B cell (primary cell): ENCODE data around the gene HHATL. TPM values are rescaled to one million over a fixed set of nuclear protein-coding genes. Genes with fewer than 3 reads are reported as not detected.

Source experiments
- ATAC-seq: fragments of 200-7000 bp; cut with Tn5 transposase; one replicate; pipeline ENCODE4 v1.10.0; 2021; ENCODE audit warnings: low read depth, mild to moderate bottlenecking, moderate number of reproducible peaks, moderate library complexity
- CTCF ChIA-PET: fragments of 350-600 bp; sonication (Branson Sonifier 250); formaldehyde crosslinking; loops from one replicate; lab custom pipeline; 2021; ENCODE audit warnings: antibody characterized with exemption, inconsistent platforms; lab: Charles Lee
- POLR2A ChIA-PET: fragments of 350-600 bp; sonication (Branson Sonifier 250); formaldehyde crosslinking; loops from one replicate; lab custom pipeline; 2021; ENCODE audit warnings: antibody characterized with exemption; lab: Charles Lee
- DNase-seq: peaks from one replicate; pipeline ENCODE4 v3.0.0; 2013
- H2AFZ ChIP-seq: 2 replicates; pipeline ENCODE4 v1.6.1; 2012; ENCODE audit warnings: mild to moderate bottlenecking, low read depth, low read length; ENCODE audit not compliant: insufficient read depth, poor library complexity, severe bottlenecking
- H3K27ac ChIP-seq, 2 donors: 1 replicate in 1 of 2; 2 replicates in 1 of 2; pipeline ENCODE4 v1.5.1; 2012 to 2013; ENCODE audit warnings: low read length in 2 of 2, mild to moderate bottlenecking in 2 of 2, moderate library complexity in 1 of 2
- H3K27me3 ChIP-seq, 4 experiments: fragments of 200-600 bp in 1 of 4; sonication (generic) in 1 of 4; replicated peaks in 1 of 4; 1 replicate in 2 of 4; 2 replicates in 2 of 4; pipeline versions ENCODE4 v1.6.1 to v1.7.0; 2013 to 2016; ENCODE audit warnings: low read length in 3 of 4, mild to moderate bottlenecking in 2 of 4, mixed read lengths in 1 of 4, moderate library complexity in 1 of 4; ENCODE audit not compliant: insufficient read depth in 4 of 4, control insufficient read depth in 3 of 4; ENCODE audit errors: control extremely low read depth in 1 of 4
- H3K36me3 ChIP-seq, 2 experiments: replicated peaks in 1 of 2; 1 replicate in 1 of 2; 2 replicates in 1 of 2; pipeline versions ENCODE4 v1.6.1 to v1.7.1; 2013; ENCODE audit warnings: low read length in 1 of 2; ENCODE audit not compliant: insufficient read depth in 2 of 2, control insufficient read depth in 1 of 2; ENCODE audit errors: control extremely low read depth in 1 of 2, extremely low read depth in 1 of 2
- H3K4me1 ChIP-seq, 2 donors: fragments of 200-600 bp in 1 of 2; sonication (generic) in 1 of 2; 1 replicate in 1 of 2; 2 replicates in 1 of 2; pipeline versions ENCODE4 v1.5.1 to v1.6.1; 2013 to 2017; ENCODE audit warnings: low read length in 2 of 2; ENCODE audit not compliant: control insufficient read depth in 2 of 2, insufficient read depth in 2 of 2
- H3K4me2 ChIP-seq: replicated peaks from 2 replicates; pipeline ENCODE3; 2012; ENCODE audit warnings: mild to moderate bottlenecking, low read depth, low read length; ENCODE audit not compliant: poor library complexity, severe bottlenecking
- H3K4me3 ChIP-seq, 5 experiments: fragments of 200-600 bp in 1 of 5; sonication (generic) in 1 of 5; 1 replicate in 3 of 5; 2 replicates in 2 of 5; pipeline versions ENCODE4 v1.5.1 to v1.7.0; 2011 to 2016; ENCODE audit warnings: low read length in 4 of 5, mild to moderate bottlenecking in 4 of 5, low read depth in 2 of 5, control low read depth in 1 of 5, moderate library complexity in 1 of 5; ENCODE audit not compliant: insufficient read depth in 1 of 5; ENCODE audit errors: control extremely low read depth in 1 of 5, extremely low read depth in 1 of 5
- H3K79me2 ChIP-seq: fragments of 200-600 bp; sonication (generic); one replicate; pipeline ENCODE4 v1.6.0; 2016; ENCODE audit warnings: low read length; ENCODE audit not compliant: control insufficient read depth, insufficient read depth
- H3K9ac ChIP-seq: fragments of 200-600 bp; sonication (generic); 2 replicates; pipeline ENCODE4 v1.6.1; 2017; ENCODE audit warnings: mild to moderate bottlenecking, low read length, moderate library complexity
- H3K9me3 ChIP-seq, 3 donors: one replicate each; pipeline versions ENCODE4 v1.6.1 to v1.7.1; 2013; ENCODE audit warnings: low read length in 2 of 3; ENCODE audit not compliant: control insufficient read depth in 2 of 3, insufficient read depth in 1 of 3; ENCODE audit errors: control extremely low read depth in 1 of 3
- H4K20me1 ChIP-seq: 2 replicates; pipeline ENCODE4 v1.6.0; 2012; ENCODE audit warnings: mild to moderate bottlenecking, low read length; ENCODE audit not compliant: insufficient read depth, control insufficient read depth, poor library complexity, severe bottlenecking
- H3K27ac Mint-ChIP-seq: one replicate; pipeline ENCODE4 v1.8.0; 2021; ENCODE audit warnings: mixed read lengths
- H3K27me3 Mint-ChIP-seq: one replicate; pipeline ENCODE4 v1.8.0; 2021; ENCODE audit warnings: mixed read lengths
- H3K4me1 Mint-ChIP-seq: one replicate; pipeline ENCODE4 v1.8.0; 2021; ENCODE audit warnings: mixed read lengths
- H3K4me3 Mint-ChIP-seq: one replicate; pipeline ENCODE4 v1.8.0; 2021; ENCODE audit warnings: mixed read lengths
- H3K9me3 Mint-ChIP-seq: one replicate; pipeline ENCODE4 v1.8.0; 2022; ENCODE audit warnings: mixed read lengths; ENCODE audit not compliant: insufficient read depth
- CTCF ChIP-seq: fragments of 200-600 bp; IDR thresholded peaks from one replicate; pipeline ENCODE4 v1.8.0; 2022; ENCODE audit warnings: antibody characterized with exemption, mild to moderate bottlenecking
- EZH2 ChIP-seq: IDR thresholded peaks from 2 replicates; pipeline ENCODE4 v1.6.1; 2012; ENCODE audit warnings: borderline replicate concordance, low read depth, mild to moderate bottlenecking, moderate library complexity, low read length; ENCODE audit not compliant: insufficient read depth, poor library complexity, severe bottlenecking
- WGBS: methylation state at CpG from one replicate; pipeline ENCODE4 v1.1.5; 2013; ENCODE audit warnings: missing lambda C conversion rate; ENCODE audit not compliant: insufficient coverage; 5-methylcytosine and 5-hydroxymethylcytosine counted together
- intact Hi-C: fragments of 100-400 bp; cut with micrococcal nuclease; formaldehyde crosslinking; loops from one replicate; pipeline ENCODE4 v1.10.0; 2022
- polyA plus RNA-seq: library from polyadenylated mRNA; depleted of rRNA; stranded (reverse); fragments of >200 nt; gene quantifications from 2 replicates; pipeline ENCODE4 v1.2.3, GENCODE V29; 2012
- total RNA-seq, 2 donors: library from RNA; stranded (reverse); fragments of 120-200 nt in 1 of 2; gene quantifications; 1 replicate in 1 of 2; 2 replicates in 1 of 2; pipeline versions ENCODE4 v1.2.3 to v1.2.4, GENCODE V29; 2013 to 2022

Gene HHATL
- total and polyA plus RNA-seq, 2 donors (not counting 1 experiment from before 2014, with no cell fraction given) = not detected

GRCh38 chr3:42741796-42742195 lies 39.2 kb upstream of the HHATL start:
- Histone ChIP-seq H3K4me3 (no peak overlapping the region), H3K27ac (no peak overlapping the region), H3K9ac (no peak overlapping the region), H3K4me1 (peaks cover 3 to 6% of the 10 kb centered on the region in 2 donors), H2AFZ (no peak overlapping the region), H3K4me2 (no peak overlapping the region), H3K27me3 (no peaks in the 10 kb centered on the region), H3K36me3 (no peaks in the 10 kb centered on the region), H4K20me1 (no peaks in the 10 kb centered on the region), H3K79me2 (no peaks in the 10 kb centered on the region), H3K9me3 (no peaks in the 10 kb centered on the region)
- H3K9me3 Mint-ChIP-seq = no peaks in the 10 kb centered on the region
- no peak overlapping the region for H3K4me3 Mint-ChIP-seq
- H3K27me3 Mint-ChIP-seq = no peaks in the 10 kb centered on the region
- no peak overlapping the region for H3K27ac Mint-ChIP-seq
- ChIA-PET POLR2A (no interaction called here), CTCF (interaction anchor here (1.9 kb wide), 1 partner anchor 9 kb away, joined by 5 read pairs; no protein-coding TSS in a partner anchor)
- WGBS = 84% methylated on average over 3 of the region's 3 CpGs
- TF ChIP-seq CTCF (no peak), EZH2 (no peak)
- DNase-seq (no peak), ATAC-seq (no peak)
- H3K4me1 Mint-ChIP-seq = peaks cover 18% of the 10 kb centered on the region
- intact Hi-C loops = loop anchor here (5.0 kb wide), 1 partner anchor 79 kb away; no protein-coding TSS in a partner anchor

GRCh38 chr3:42739401-42740158 lies 37.0 kb upstream of the HHATL start:
- ATAC-seq = no peak
- Histone ChIP-seq H3K4me2 (no peak overlapping the region), H3K27me3 (no peaks in the 10 kb centered on the region), H3K9ac (no peak overlapping the region), H3K27ac (no peak overlapping the region), H3K4me1 (peaks cover 3 to 6% of the 10 kb centered on the region in 2 donors), H3K4me3 (no peak overlapping the region), H3K36me3 (no peaks in the 10 kb centered on the region), H3K9me3 (no peaks in the 10 kb centered on the region), H3K79me2 (no peaks in the 10 kb centered on the region), H2AFZ (no peak overlapping the region), H4K20me1 (no peaks in the 10 kb centered on the region)
- intact Hi-C loops = loop anchor here (5.0 kb wide), 1 partner anchor 77 kb away; no protein-coding TSS in a partner anchor
- ChIA-PET POLR2A (no interaction called here), CTCF (no interaction called here)
- WGBS = 95% methylated on average over 9 of the region's 12 CpGs
- Mint-ChIP-seq H3K27ac (no peak overlapping the region), H3K9me3 (no peaks in the 10 kb centered on the region), H3K27me3 (no peaks in the 10 kb centered on the region), H3K4me3 (no peak overlapping the region), H3K4me1 (peaks cover 18% of the 10 kb centered on the region)
- no peak for DNase-seq
- no peak for TF ChIP-seq CTCF
- no peak for TF ChIP-seq EZH2
